ENCODE measurements around the gene CTSE.

Gene CTSE

GRCh38 chr1:205971082-205971481, 52.6 kb downstream of the CTSE start:
- no peak for DNase-seq (ENCODE audit: low read depth)

- no peak for DNase-seq (ENCODE audit: low read depth)
Observed at GRCh38 chr1:205970486-205970885, 53.2 kb downstream of the CTSE start.

GRCh38 chr1:205969229-205969628, 54.5 kb downstream of the CTSE start:
- DNase-seq (ENCODE audit: low read depth): no peak

GRCh38 chr1:205967554-205968335, 56.0 kb downstream of the CTSE start:
- no peak for DNase-seq (ENCODE audit: low read depth)

GRCh38 chr1:205965036-205965884, 58.4 kb downstream of the CTSE start:
- DNase-seq (ENCODE audit: low read depth): no peak

GRCh38 chr1:205963352-205964155, 60.1 kb downstream of the CTSE start:
- no peak for DNase-seq (ENCODE audit: low read depth)

- no peak for DNase-seq (ENCODE audit: low read depth)
Observed at GRCh38 chr1:205962821-205963221, 60.9 kb downstream of the CTSE start.

GRCh38 chr1:205961991-205962820, 61.5 kb downstream of the CTSE start:
- DNase-seq (ENCODE audit: low read depth): no peak

GRCh38 chr1:205961405-205961804, 62.3 kb downstream of the CTSE start:
- DNase-seq (ENCODE audit: low read depth): no peak

- DNase-seq (ENCODE audit: low read depth): no peak
Observed at GRCh38 chr1:205959789-205960188, 63.9 kb downstream of the CTSE start.

Measured in stimulated activated CD8-positive, alpha-beta memory T cell treated with anti-CD3 and anti-CD28 coated beads, Interleukin-4, amount 100 ng/mL, for 24 hours (primary cell).